HT-29 (cell line): ENCODE measurements around the gene ZNF597. TPM values are rescaled to one million over a fixed set of nuclear protein-coding genes. Genes with fewer than 3 reads are reported as not detected.
"Not testable (repeated sequence)": the region's sequence is repeated elsewhere in the genome, so short reads cannot be mapped to it uniquely, and the experiment has no call there.

ENCODE experiments used
- DNase-seq: peaks from one replicate; pipeline ENCODE4 v3.0.0-alpha.2; 2015; ENCODE audit warnings: low spot score
- total RNA-seq: library from RNA; depleted of rRNA; stranded (reverse); fragments of >200 nt; shearing (Covaris generic); gene quantifications from 2 replicates; pipeline ENCODE4 v1.2.3, GENCODE V29; 2014

The ZNF597 gene
- total RNA-seq, 1 experiment from 2014 or later: 0.76 TPM

DNA sequence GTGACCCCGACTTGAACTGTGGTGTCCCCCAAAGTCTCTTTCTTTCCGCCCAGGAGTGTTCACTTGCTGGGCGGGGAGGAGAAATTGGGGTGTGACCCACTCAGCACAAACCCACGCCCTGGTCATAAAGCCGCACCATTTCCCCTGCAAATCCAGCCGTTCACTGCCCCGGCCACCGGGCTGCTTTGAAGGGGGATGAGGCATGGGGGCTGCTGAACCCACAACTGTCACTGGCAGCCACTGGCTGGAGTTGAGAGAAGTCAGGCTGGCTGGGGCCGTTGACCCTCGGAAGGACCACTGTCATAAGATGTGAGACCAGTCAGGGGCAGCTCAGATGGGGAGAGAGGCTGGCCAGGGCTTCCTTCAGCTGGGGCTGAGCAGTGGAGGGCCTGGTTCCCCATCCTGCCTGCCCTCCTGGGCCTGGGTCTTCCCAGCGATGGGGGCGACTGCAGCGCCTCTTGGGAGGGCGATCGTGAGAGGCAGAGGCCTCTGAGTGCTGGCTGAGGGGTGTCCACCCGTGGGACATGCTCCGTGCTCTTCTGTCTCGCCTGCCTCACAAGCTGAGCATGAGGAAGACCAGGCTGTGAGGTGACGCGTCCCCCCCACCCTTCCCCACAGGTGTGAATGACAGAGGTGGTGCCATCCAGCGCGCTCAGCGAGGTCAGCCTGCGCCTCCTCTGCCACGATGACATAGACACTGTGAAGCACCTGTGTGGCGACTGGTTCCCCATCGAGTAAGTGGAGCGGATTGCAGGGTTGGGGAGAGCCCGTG, 32.5 kb upstream of the ZNF597 start:
- DNase-seq: no peak

DNA sequence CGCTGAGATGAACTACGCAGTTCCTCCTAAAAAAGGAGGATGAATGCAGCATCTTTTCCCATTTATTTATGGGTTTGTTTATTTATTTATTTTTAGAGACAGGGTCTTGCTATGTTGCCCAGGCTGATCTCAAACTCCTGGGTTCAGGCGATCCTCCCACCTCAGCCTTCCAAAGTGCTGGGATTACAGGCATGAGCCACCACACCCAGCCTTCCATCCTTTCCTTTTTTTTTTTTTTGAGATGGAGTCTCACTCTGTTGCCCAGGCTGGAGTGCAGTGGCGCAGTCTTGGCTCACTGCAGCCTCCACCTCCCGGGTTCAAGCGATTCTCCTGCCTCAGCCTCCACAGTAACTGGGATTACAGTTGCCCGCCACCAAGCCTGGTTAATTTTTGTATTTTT, 31.6 kb upstream of the ZNF597 start:
- DNase-seq: not testable (repeated sequence)

DNA sequence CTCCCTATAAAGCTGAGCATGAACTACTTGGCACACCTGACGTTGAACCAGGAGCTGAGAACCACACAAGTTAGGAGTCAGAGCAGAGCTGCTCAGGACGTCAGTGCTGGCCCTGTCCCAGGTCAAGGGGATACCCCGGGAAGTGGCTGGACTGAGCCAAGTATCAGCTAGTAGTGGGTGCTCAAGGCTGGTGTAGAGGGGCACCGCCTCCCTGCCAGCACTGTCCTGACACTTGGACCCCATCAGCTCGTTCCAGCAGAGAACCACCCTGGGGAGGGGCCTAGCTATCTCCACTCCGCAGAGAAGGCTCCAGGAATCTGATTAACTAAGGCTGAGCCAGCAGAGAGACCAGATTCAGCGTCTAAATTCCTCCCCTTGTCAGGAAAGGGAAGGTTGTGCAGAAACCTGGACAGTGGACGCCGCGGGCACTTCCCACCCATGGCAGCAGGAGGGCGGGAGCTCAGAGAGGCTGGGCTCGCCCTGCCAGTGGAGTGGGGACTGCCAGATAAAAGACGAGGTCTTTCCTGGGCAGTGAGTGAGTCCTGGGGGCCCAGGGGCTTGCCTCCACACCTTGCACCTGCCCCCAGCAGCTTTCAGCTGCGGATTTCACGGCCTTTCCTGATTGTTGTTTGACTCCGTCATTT, 31.0 kb upstream of the ZNF597 start:
- DNase-seq: no peak

DNA sequence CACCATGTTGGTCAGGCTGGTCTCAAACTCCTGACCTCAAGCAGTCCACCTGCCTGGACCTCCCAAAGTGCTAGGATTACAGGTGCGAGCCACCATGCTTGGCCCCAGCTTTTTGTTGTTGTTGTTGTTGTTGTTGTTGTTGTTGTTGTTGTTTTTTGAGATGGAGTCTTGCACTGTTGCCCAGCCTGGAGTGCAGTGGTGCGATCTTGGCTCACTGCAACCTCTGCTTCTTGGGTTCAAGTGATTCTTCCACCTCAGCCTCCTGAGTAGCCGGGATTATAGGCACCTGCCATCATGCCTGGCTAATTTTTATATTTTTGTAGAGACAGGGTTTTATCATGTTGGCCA, 30.3 kb upstream of the ZNF597 start:
- not testable (repeated sequence) for DNase-seq

DNA sequence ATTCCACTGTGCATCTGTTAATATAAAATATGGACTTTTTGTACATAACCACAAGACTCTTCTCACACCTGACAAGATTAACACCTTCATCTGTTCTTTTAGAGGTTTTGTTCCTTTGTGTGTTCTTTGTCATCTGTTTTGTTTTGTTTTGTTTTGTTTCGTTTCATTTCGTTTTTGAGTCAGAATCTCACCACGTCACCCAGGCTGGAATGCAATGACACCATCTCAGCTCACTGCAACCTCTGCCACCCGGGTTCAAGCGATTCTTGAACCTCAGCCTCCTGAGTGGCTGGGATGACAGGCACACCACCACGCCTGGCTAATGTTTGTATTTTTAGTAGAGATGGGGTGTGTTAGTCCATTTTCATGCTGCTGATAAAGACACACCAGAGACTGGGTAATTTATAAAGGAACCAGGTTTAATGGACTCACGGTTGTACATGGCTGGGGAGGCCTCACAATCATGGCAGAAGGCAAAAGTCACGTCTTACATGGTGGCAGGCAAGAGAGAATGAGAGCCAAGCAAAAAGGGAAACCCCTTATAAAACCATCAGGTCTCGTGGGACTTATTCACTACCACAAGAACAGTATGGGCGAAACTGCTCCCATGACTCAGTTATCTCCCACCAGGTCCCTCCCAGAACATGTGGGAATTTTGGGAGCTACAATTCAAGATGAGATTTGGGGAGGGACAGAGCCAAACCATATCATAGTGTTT, 29.7 kb upstream of the ZNF597 start:
- no peak for DNase-seq

DNA sequence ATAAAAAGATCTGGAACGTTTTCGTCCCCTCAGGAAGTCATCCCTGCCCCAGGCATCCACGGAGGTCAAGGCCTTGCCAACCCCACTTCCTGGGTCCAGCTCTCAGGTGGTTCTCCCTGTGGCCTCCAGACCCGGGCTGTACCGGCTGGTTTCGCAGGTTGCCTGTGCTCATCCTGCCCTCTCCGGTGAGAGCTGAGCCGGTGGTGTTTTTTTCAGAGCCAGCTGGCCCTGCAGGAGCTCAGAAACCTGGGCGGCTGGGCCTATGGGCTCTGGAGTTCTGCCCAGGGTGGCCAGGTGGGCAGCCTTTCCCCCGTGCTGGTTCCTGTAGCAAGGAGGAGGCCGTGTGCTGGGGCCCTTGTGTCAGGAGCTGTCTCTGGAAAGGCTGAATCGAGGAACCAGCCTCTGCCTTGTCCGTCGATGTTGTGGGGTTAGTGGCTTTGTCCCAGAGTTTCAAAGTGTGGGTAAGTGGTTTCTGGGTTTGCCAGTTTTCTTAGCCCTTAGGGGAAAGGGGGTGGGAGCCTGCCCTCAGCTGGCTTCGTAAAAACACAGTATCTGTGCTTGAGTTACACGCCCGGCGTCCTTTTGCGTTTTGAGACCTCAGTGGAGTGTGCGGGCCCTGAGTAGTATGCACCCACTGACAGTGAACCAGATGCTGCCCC, 28.3 kb upstream of the ZNF597 start:
- DNase-seq: no peak

DNA sequence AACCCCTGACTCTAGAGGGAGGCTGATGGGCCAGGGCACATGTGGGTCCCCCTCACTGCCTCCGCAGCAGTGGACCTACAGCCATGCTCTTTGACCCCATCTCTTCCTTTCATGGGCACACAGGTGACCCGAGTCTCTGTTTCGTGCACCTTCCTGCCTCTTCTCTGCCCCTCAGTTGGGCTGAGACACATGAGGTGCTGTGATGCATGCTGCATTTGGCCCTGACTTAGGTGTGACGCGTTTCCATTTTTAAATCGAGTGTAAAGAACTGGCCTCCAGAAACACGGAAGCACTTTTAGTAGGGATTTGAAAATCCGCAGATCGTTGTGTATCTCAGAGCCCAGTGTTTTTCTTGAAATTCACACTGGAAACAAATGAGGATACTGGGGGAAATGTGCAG, 27.4 kb upstream of the ZNF597 start:
- DNase-seq: no peak

DNA sequence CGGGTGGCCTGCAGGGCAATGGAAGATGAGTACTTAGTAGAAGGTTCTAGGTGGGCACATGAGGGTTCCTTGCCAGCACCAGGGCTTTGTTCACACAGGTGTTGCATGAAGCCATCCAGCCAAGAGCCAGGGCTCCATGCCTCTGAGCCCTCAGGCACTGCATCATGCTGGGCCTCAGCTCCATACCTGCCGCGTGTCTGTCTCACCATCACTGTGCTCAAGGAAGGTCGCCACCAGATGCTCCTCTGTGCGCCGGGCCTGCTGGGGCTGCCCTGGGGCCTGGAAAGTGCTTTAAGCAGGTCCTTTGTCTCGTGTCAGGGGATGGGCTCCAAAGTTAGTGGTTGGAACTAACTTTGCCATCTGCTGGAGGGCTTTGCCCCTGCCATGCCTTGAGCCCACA, 26.4 kb upstream of the ZNF597 start:
- no peak for DNase-seq

DNA sequence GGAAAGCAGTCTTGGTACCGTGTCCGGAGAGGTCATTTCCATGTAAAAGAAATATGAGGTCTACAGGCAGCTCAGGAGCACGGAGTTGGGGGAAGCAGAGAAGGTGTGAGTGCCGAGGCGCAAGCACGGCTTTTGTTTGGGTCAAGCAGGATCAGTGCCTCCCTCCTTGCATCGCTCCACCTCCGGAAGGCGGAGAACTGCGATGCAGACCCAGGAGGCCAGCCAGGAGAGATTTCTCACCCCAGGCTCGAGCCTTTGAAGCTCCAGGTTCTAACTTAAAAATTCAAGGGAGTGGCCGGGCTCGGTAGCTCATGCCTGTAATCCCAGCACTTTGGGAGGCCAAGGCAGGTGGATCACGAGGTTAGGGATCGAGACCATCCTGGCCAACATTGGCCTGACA, 25.2 kb upstream of the ZNF597 start:
- no peak for DNase-seq

DNA sequence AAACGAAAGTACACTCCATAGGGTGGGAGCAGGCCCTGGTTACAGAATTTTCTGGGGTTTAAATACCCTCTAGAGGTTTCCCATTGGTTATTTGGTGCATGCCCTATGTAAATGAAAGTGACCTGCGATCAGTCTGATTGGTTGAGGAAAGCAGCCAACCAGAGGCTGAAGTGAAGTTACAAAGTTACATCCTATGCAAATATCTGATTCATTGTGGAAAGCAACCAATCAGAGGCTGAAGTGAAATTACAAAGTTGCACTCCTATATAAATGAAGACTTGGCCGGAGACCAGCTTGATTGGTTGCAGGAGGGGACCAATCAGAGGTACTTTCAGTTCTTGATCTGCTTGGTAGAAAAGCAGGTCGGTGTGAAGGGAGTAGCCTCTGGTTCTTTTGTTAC, 24.6 kb upstream of the ZNF597 start:
- peak; percentile 15 for DNase-seq

DNA sequence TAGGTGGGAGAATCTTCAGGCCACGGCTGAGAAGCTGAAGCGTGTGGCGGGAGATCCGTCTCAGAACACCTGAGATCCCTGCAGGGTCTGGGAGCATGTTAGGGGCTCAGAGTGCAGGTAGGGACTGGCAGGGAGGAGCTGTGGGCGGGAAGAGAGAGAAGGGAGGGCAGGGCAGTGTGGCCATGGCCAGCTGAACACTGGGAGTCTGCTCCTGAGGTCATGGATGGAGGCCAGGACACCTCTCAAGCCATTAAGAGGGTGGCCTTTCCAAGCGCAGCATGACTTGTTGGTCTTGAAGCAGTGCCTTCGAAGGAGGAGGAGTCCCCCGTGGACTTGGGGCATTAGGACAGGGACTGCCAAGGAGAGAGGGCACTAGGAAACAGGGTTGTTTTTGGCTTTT, 23.9 kb upstream of the ZNF597 start:
- DNase-seq: no peak

DNA sequence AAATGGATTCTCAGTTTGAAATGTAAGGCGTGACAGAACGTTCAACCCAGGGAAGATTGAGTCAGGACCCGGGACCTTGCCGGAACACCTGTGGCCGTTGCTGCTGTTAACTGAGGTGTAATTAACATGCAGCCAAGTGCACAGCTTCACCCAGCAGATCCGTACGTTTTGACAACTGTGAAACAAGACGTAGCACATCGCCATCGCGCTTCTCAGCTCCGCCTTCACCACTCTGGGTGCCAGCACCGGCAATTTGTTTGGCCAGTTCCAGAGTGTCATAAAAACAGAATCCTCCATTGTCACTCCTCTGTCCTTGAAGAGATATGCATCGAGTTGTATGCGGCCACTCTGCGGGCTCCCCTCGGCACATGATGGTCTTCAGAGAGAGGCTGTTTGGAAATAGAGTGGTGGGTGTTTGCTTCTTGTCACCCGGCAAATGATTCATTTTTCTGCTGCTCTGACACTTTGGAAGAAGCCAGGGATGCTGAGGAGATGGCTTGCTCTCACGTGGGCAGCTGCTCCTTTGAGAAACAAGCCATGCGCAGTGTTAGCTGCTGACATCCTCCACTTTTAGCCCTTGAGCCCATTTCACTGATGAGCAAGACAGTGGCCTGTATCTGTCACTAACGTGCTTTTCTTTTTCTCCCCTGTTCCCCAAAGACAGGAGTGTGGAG, 22.7 kb upstream of the ZNF597 start:
- DNase-seq: no peak

DNA sequence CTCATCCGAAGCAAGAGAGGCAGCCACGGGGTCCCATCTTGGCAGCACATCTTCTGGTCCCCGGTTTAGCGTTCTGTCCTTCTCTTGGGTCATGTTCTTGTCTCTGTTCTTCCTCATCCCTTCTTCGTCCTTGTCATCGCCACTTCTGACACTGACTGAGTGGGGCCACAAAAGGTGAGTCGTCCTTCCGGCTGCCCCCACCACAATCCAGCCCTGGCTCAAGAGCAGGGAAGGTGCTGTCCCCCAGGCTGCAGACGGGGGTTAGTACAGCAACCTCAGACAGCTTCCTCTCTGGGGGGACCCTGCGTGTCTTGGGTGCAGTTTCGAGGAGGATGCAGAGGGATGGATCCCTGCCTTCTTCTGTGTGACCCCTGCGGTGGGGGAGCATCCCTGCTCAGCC, 22.0 kb upstream of the ZNF597 start:
- no peak for DNase-seq

DNA sequence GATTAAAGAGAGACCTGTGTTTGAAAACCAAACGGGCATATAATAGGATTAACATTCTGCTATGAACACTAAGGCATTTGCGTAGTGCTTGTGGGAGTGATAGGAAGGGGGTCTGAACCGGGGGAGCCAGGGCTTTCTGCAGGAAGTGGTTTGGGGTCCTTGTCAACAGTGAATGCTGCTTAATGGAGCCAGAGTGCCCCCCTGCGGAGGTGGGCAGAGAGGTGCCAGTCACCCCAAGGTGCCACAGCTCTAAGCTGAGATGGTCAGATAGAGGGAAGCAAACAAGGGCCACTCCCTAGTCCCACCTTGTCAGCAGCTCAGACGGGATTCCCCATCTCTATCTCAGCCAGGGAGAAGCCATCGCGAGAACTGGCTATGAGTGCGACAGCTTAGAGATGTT, 17.8 kb upstream of the ZNF597 start:
- no peak for DNase-seq

DNA sequence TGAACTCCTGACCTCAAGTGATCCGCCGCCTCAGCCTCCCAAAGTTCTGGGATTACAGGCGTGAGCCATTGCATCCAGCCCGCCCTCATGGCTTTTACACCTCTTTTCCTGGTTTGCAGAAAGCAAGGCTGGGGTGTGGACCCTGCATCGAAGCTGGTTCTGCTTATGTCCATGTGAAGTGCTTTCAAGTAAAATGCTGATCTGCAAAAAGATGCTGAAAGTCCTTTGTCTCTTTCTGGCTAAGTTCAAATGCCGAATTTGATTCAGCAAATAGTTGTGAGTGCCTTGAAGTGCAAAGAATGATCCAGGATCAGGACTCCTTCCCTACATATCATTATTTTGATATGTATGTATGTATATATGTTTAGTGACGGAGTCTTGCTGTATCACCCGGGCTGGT, 17.3 kb upstream of the ZNF597 start:
- DNase-seq: no peak

DNA sequence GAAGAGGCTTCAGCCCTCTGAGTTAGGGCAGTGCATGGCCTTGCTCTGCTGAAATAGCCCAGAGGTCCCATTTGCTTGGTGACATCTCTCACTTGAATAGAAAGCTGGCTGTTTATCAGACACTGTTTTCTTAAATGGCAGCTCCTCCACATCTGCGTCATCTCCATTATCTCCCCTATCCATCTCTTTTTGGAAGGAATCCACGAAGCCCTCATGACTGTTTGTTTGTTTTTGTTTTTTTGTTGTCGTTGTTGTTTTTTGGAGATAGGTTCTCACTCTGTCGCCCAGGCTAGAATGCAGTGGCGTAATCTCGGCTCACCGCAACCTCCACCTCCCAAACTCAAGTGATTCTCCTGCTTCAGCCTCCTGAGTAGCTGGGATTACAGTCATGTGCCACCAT, 16.8 kb upstream of the ZNF597 start:
- DNase-seq: no peak

DNA sequence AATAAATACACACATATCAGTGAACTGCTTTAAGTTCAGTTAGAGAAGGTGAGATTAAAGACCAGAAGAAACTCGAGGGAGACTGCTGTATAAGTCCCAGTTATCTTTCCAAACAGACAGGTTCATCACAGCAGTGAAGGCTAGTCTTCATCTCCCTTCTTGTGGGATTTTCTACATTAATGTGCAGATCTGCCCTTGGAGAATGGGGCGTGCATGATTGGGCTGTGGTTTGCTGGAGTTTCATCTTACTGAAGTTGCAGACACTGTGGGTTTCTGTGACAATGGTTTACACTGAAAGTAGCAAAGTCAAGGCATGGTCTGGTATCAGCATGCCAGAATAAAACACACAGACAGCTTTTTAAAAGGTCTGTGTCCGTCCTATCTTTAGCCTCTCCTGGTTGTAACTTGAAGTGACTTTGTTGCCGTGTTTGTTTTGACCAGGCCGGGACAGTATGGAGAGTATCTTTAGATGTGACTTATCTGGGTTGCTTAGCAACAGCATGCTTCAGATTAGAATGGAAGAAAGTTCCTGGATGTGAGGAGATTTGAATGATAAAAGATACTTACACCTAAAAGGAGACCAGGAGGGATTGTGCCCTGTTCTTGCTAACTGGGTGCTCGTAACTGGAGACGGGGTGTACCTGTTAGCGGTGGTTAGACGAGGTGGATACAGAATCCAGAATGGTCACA, 16.2 kb upstream of the ZNF597 start:
- DNase-seq: no peak

DNA sequence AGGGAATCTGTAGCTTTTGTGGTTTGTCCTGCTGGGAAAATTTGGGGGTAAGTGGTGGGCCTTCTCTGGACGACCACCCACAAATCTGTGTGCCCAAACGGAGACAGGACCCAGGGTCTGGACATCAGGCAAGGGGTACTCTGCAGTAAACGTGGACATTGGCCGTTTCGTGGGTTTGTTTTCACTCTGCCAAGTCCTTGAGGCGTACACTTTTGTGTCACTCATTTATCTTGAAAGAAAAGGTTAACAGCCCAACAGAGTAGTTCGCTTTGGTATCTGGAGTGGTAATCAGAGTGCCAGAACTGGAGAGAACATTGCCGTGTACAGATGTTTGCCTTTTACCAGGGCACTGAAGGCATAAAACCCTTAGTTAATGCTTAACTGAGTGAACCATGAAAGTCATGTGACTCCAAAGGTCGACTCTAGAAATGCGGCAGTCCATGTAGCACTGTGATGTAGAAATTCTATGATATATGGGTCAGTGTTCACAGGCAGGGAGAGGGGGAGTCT, 15.6 kb upstream of the ZNF597 start:
- peak; percentile 84 for DNase-seq

DNA sequence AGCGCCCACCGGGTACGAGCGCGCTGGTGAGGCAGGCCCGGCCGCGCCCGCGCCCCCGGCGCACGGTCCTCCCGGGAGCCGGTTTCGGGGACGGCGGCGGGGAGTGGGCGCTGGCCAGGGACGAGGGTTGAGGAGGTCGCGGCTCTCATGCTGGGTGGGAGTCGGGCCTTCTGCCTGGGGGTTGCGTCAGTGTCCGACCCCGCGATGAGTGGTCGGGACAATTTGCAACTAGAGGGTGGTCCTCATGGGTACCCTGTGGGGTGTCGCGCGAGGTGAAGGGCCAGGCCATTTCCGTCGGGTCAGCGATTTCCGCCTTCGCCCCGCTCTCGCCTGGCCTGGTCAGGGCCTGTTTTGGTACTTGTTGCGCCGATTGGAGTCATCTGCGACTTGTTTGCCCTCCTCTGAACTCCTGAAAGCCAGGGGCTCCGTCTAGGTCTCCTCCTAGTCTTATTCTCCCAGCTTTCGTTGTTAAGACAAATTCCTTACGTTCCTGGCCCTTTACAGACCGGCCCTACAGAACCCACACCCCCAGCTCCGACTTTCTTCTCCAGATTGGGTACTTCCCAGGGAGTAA, 15.1 kb upstream of the ZNF597 start:
- peak; percentile 45 for DNase-seq

DNA sequence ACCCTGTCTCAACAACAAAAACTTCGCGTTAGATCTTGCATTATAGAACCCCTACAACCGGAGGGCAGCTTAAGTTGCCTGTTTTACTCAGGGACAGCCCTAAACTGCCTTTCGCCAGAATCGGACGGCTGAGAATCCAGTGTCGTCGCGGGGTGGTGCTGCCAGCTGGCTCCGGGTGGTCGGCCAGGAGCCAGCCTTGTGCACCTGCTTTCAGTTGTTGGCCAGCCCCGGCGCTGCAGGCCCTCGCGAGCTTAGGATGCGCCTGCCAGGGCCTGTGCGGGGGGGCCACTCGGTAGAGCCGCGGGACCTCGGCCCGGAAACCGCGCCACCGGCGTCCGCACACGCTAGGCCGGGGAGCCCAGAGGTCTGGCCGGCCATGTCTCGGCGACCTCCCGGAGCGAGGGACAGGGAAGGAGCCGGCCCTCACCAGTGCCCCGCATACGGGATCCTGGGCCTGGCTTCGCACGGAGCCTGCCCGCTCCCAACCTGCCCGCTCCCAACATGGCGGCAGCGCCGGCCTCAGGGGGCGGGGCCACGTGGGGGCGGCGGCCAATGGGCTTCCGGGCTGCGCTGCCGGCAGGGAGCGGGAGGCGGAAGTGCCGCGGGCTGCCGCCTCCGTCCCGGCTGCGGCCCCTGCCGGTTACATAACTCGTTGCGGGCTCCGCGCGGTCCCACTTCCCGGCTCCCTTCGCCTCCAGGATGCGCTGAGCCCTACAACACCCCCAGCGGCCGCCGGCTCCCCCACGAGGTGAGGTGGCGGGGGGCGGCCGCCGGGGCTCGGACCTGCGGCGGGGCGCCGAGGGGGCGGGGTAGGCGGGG, 14.3 kb upstream of the ZNF597 start:
- peak; percentile 93 for DNase-seq
